ENCODE data around the gene CASP10. TPM values are rescaled to one million over a fixed set of nuclear protein-coding genes. Genes with fewer than 3 reads are reported as not detected.
"Not testable (repeated sequence)": the region's sequence is repeated elsewhere in the genome, so short reads cannot be mapped to it uniquely, and the experiment has no call there.

Gene CASP10, protein sequence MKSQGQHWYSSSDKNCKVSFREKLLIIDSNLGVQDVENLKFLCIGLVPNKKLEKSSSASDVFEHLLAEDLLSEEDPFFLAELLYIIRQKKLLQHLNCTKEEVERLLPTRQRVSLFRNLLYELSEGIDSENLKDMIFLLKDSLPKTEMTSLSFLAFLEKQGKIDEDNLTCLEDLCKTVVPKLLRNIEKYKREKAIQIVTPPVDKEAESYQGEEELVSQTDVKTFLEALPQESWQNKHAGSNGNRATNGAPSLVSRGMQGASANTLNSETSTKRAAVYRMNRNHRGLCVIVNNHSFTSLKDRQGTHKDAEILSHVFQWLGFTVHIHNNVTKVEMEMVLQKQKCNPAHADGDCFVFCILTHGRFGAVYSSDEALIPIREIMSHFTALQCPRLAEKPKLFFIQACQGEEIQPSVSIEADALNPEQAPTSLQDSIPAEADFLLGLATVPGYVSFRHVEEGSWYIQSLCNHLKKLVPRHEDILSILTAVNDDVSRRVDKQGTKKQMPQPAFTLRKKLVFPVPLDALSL
- 33.5 and 33.9 TPM in 2 replicates for total RNA-seq

DNA sequence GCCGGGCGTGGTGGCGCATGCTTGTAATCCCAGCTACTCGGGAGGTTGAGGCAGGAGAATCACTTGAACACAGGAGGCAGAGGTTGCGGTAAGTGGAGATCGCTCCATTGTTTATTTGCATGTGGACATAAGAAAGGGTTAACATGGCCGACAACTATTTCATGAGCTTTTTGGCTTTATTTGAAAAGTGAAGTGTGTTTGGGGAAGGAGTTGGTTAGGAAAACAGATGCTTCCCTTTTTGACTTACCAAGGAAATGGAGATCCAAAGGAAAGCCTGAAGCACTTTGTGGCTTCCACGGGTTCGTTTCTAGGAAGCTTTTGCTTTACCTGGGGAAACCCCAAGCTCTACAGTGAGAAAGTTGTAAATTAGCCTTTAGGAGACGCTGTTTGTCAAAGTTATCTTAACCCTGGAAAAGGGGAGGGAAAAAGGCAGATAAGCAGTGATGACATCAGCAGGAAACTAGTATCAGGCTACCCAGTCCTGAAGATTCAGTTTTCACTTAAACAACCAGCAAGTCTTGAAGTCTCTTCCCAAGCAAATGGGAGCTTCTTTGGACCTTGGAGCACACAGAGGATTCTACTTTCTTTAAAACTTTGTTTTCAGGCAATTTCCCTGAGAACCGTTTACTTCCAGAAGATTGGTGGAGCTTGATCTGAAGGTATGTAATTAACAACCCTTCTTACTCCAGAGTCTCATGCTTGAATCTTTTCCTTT, at the start of gene CASP10:
TSS of gene CASP10 (plus strand) at position 492 of the 715 bp plus-strand sequence. CDS start 2,637 bp downstream, outside the sequence.
- intact Hi-C loops (cut with micrococcal nuclease) = loop anchor here (1.0 to 2.0 kb wide), 12 partner anchors 11 to 995 kb away; partner anchors contain the start of genes BZW1, NIF3L1, PPIL3 and STRADB

DNA sequence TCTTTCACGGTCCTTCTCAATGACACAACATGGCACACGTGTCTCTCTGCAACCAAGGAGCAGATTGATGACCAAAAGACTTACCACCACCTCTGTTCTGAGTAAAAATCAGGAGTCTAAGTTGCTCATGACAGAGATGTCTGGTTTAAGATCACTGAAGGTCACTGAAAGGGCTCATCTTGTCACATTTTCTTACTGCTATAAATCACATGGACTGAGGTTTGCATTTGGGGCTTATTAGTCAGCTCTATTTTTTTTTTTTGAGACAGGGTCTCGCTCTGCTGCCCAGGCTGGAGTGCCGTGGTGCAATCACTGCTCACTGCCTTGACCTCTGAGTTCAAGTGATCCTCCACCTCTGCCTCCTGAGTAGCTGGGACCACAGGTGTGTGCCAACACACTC, 47.6 kb upstream of the CASP10 start:
- intact Hi-C loops (cut with micrococcal nuclease) = no loop called here

DNA sequence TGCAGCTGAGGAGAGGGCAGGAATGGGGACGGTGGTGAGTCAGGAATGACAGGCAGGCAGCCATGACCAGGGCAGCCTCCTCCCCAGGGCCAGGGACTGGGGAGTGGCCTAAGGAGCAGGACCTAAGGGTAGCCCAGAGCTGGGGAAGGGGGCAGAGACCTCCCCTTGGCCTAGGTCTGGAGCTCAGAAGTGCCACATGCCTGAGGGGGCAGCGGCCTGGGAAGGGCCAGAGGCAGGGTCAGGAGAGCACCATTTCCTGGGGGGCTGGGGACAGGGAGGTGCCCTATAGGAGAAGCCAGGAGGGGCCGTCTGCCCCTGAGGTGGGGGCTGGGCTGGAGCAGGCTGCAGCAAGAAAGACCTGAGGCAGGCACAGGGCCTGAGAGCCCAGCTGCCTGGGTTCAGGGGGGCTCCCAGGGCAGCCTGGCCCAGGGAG, 46.0 kb upstream of the CASP10 start:
- intact Hi-C loops (cut with micrococcal nuclease) = no loop called here

DNA sequence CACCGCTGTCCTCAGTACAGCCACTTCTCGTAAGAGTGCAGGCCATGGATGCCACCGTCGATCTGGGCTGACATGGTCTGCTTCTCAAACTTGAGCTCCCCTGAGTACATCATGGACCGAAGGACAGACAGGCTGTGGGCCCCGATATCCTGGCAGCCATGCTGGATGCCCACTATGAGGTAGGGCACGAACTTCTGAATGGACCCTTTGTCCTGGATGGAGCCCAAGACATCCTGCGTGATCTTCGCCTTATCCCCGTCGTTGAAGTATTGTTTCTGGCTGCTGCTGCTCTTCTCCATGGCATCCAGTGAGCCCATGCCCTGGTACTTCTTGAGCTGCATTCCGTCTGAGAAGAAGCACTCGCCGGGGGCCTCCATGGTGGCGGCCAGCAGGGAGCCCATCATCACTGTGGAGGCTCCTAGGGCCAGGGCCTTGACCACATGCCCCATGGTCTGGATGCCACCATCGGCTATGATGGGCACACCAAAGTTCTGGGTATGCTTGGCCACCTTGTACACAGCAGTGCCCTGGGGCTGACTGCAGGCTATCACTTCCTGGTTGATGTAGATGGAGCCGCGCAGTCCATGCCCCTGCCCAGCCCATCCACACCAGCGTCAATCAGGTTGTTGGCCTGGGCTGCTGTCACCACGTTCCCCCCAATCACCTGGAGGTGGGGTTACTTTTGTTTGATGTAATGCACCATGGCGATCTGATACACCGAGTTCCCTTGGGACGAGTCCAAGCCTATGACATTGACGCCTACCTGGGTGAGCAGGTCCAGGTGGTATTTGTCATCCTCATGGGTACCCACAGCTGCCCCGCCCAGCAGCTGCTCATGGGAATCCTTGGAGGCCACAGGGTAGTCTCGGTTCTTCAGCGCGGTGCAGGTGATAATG, 45.2 kb upstream of the CASP10 start:
- intact Hi-C loops (cut with micrococcal nuclease) = no loop called here

DNA sequence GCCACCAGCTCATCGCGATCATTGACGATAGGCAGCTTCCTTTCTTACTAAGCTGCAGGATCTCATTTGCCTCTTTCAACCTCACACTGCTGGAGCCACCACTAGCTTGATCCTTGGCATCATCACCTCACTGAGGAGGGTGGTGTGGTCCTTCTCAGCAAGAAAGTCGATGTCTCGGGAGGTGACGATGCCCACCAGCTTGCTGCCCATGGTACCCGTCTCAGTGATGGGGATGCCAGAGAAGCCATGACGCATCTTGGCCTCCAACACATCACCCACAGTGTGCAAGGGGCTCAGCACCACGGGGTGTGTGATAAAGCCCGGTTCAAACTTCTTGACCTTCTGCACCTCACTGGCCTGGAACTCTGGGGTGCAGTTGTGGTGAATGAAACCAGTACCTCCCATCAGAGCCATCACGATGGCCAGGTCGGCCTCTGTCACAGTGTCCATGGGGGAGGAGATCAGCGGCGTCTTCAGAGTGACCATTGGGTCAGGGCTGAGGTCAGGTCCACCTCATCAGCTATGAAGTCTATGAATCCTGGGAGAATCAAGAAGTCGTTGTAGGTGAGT, 44.5 kb upstream of the CASP10 start:
- intact Hi-C loops (cut with micrococcal nuclease) = no loop called here

DNA sequence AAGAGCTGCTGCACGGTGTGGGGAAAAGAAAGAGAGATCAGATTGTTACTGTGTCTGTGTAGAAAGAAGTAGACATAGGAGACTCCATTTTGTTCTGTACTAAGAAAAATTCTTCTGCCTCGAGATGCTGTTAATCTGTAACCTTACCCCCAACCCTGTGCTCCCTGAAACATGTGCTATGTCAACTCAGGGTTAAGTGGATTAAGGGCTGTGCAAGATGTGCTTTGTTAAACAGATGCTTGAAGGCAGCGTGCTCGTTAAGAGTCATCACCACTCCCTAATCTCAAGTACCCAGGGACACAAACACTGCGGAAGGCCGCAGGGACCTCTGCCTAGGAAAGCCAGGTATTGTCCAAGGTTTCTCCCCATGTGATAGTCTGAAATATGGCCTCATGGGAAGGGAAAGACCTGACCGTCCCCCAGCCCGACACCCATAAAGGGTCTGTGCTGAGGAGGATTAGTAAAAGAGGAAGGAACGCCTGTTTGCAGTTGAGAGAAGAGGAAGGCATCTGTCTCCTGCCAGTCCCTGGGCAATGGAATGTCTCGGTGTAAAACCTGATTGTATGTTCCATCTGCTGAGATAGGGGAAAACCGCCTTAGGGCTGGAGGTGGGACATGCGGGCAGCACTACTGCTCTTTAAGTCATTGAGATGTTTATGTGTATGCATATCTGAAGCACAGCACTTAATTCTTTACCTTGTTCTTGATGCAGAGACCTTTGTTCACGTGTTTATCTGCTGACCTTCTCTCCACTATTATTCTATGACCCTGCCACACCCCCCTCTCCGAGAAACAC, 43.8 kb upstream of the CASP10 start:
- intact Hi-C loops (cut with micrococcal nuclease) = not testable (repeated sequence)

DNA sequence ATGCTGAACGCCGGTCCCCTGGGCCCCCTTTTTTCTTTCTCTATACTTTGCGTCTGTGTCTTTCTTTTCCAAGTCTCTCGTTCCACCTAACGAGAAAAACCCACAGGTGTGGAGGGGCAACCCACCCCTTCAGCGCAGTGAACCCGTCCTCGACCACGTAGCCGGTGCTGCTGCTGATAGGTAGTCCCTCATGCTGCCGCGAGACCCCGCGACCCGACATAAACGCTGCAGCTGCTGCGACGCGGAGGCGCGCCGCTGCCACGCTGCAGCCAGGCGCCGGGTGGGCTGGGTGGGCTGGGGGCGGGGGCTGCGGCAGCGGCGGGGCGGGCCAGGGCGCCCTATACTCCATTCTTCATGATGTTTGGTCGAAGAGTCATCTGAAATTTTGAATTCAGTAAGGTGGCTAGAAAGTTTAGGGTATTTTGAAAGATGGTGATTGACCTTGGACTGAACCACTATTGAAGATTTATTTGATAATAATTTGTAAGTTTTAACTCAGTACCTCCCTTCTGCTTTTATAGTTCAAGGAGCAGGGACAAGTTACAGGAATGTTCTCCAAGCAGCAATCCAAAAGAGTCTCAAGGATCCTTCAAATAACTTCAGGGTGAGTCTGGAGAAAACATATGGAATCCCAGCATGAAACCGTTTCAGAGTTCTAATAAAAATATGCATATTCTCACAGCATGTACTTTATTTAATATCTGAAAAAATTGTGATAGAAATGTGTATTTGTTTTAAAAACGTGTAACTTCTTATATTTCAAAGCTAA, 42.9 kb upstream of the CASP10 start:
- intact Hi-C loops (cut with micrococcal nuclease) = no loop called here

DNA sequence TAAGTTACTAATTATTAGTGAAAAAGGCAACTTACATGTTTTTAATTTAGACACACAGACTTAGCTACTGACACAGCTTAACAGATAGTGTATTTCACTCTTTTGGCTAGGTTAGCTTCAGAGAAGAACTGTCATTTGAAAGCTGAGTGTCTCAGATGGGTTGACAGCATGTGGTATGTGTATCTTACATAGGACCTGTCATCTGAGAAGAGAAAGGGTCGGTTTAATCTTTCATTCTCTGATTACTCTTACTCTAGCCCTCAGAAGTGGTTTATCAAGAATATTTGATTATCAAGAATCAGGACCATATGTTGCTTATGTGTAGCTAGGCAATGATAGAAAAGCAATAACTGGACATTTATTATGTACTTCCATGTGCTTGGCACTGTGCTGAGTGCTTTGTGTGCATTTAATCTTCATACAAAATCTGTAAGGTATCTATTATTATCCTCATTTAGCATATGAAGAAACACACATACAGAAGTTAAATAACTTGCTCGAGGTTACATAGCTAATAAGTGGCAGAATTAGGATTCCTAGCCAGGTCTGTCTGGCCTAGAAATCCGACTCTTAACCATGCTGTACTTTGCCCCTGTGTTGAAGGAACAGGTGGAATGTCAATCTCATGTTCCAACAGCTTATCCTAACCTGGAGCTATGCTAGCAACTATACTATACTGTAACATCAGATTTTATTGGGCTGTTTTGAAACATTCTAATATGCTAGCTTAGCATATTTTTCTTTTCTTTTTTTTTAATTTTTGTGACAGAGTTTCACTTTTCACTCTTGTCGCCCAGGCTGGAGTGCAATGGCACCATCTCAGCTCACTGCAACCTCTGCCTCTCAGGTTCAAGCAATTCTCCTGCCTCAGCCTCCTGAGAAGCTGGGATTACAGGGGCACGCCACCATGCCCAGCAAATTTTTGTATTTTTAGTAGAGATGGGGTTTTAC, 38.6 kb upstream of the CASP10 start:
- intact Hi-C loops (cut with micrococcal nuclease) = no loop called here

DNA sequence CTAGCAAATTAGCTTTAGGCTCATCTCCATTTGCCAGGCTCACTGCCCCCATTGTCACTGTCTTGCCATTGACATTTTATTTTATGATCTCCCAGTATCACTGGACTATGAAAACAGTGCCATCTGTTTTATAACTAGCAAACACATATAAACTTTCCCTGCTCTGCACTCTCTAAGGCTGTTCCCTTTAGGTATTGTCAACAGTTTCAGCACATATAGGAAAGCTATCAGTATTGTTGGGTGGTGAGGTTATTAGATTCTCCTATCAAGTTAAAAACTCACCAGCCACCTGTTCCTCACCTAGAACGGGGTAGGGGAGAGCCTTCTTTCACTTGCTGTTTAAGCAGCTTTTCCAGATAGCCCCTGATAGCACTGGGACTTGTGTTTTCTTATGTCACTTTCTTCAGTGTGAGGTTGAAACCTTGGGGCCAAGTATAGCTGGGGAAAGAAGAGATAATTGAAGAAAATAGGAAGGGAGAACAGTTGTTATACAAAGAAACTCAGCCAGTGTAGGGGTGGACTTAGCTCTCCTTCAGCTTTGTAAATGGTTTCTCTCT, 34.4 kb upstream of the CASP10 start:
- intact Hi-C loops (cut with micrococcal nuclease) = no loop called here

DNA sequence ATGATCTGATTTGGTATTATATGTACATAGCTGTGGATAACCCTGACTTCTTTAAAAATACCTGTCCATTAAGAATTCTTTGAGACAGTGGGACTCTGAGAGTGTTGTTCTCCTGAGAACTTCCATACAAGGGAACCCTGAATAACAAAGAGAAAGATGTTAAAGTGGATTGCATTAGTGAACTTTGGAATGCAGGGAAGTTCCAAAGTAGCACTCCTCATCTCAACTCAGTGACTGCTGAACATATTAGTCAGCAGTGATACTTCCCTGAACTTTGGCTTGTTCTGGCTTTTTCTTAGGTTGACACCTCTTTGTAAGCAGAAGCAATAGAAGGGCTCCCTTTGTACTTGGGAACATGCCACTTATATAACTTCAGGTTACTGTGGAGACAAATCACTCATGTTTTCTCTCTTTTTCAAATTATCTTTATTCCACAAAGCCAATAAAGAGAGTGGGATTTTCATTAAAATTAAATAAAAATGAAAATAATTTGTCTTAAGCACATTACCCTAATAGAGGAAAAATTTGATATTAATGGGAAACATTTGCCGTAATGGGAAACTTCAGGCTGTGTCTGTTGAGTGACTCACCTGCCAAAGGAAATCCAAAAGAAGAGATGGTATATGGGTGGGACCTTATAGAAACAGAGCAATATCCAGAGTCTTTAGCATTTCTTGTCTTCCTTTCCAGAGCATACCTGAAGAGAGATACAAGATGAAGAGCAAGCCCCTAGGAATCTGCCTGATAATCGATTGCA, 33.7 kb upstream of the CASP10 start:
- intact Hi-C loops (cut with micrococcal nuclease) = no loop called here

DNA sequence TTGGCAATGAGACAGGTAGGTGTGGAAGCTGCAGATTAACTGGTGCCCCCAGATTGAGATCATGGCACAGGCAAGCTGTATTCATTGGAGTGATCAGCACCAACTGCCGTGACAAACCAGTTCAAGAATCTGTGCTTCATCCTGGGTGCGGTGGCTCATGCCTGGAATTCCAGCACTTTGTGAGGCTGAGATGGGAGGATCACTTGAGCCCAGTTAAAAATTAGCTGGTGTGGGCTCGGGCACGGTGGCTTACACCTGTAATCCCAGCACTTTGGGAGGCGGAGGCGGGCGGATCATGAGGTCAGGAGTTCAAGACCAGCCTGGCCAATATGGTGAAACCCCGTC, 33.1 kb upstream of the CASP10 start:
- intact Hi-C loops (cut with micrococcal nuclease) = not testable (repeated sequence)

DNA sequence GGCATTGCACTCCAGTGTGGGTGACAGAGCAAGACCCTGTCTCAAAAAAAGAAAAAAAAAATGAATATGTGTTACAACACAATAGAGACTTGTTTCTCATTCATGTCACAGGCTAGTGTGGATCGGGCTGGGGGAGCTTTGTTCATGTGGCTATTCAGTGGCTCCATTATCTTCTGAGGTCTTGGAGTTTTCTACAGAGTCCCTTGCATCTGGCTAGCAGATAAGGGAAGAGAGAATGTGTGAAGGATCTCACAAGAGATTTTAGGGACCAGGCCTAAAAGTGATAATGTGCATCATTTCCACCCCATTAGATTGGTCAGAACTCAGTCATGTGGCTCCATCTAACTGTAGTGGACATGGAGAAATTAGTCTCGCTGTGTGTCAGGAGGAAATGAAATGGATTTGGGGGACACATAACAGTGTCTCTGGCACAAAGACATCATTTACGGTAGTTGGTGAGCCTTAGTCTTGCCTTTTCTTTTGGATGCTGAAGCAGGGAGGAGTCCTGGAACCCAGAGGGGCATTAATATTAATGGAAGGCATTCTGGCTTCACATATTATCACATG, 32.4 kb upstream of the CASP10 start:
- intact Hi-C loops (cut with micrococcal nuclease) = no loop called here

DNA sequence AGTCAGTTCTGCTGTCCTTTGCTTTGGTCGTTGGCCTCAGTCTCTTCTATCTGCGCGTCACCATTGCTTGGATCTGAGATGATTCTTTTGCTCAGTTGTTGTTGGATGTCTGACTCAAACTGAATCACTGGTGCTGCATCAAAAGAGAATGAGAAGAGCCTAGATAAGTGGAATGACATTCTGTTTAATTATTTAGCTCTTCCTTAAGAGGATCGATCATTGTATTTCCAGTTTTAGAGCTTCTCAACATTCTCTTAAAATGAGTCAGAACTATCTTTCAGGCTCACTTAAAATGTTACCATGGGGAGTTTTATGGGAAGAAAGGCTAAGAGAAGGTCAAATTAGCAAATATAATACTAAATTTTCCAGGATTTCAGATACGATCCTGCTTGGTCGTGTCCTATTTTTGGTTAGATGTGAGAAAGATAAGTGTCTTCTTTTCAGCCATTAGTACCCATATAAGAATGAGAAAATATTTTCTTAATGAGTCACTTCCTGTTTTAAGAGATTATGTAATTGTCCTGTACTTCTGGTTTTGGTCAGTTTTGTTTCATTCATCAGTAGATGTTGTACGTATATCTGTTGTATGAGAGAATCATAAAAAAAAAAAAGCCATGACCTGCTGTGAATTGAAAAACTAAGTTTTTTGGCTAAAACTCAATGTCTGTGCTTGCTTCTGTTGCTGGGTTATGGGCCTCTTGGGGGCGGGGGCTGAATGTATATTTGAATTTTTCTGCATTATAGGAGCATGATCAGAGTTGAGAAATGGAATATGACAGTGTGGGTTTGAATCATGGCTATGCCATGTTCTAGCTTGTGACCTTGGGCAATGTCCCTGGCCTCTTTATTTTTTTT, 31.6 kb upstream of the CASP10 start:
- intact Hi-C loops (cut with micrococcal nuclease) = no loop called here

DNA sequence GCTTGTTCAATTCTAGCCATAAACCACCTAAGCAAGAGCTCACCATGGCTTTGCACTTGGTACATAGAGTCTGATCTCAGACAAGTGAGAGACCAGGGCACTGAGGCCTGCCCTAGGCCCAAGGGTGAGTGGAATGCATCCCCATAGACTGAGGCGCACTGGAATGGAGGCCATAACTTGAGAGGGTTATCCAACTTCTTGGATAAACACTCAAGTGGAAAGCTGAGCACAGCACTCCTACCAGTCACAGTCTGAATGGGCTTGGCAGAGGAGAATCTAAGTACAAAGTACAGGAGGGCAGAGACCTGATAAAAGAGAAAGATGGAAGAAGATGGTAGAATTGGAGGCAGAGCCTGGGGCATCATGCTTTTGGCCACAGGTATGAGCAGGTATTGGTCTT, 30.4 kb upstream of the CASP10 start:
- intact Hi-C loops (cut with micrococcal nuclease) = no loop called here

DNA sequence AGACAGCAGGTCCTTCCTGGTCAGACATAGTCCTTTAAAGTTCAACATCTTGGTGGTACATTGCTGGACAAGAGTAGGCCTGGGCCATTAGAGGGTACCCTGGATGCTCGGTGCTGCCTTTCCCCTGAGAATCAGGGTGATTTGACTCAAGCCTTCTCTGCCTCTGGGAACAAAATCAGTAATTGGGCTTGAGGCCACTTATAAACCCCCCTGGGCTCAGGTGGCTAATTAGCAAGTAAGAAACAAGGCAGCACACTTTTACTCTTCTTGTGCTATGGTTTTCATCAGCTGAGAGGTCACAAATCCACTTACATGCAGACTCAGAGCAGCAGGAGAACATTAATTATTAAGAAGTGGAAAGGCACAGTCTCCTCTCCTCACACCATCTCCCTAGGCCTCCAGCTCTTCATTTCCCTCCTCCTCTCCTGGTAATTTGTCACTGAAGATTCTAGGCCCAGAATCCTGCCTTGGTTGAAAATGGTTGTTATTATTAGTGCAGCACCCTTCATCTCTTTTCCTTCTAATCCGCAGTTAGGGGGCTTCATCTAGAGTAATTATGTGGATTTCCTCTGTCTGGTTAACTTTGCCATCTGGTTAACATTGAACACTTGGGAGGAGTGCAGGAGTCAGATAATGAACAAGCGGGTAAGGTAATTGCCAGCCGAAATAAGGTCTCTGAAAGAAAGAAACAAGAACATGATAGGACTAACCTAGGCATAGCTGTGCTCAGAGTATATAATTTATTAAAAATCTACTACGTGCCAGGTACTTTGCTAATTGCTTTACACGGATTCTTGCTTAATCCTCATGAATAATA, 29.7 kb upstream of the CASP10 start:
- intact Hi-C loops (cut with micrococcal nuclease) = no loop called here
